Prostate gland (tissue), 2 donors: ENCODE results near the gene FUT7.
A peak's percentile ranks its signal among the peaks of the same experiment; 100 is the strongest.

Experiments used
- CTCF ChIP-seq, 4 experiments: fragments of 200-600 bp in 2 of 4; fragments of 450-650 bp in 2 of 4; sonication (generic) in 2 of 4; IDR thresholded peaks; 1 replicate in 3 of 4; 2 replicates in 1 of 4; pipeline ENCODE4 v1.5.1; 2016 to 2019; ENCODE audit warnings: antibody characterized with exemption in 4 of 4, mild to moderate bottlenecking in 2 of 4, moderate library complexity in 2 of 4
- POLR2A ChIP-seq: fragments of 450-650 bp; IDR thresholded peaks from one replicate; pipeline ENCODE4 v1.6.1; 2016; ENCODE audit warnings: antibody characterized with exemption, mild to moderate bottlenecking
- POLR2AphosphoS5 ChIP-seq: sonication (generic); formaldehyde crosslinking; IDR thresholded peaks from one replicate; pipeline ENCODE4 v1.6.1; 2017; ENCODE audit warnings: antibody characterized with exemption

DNA sequence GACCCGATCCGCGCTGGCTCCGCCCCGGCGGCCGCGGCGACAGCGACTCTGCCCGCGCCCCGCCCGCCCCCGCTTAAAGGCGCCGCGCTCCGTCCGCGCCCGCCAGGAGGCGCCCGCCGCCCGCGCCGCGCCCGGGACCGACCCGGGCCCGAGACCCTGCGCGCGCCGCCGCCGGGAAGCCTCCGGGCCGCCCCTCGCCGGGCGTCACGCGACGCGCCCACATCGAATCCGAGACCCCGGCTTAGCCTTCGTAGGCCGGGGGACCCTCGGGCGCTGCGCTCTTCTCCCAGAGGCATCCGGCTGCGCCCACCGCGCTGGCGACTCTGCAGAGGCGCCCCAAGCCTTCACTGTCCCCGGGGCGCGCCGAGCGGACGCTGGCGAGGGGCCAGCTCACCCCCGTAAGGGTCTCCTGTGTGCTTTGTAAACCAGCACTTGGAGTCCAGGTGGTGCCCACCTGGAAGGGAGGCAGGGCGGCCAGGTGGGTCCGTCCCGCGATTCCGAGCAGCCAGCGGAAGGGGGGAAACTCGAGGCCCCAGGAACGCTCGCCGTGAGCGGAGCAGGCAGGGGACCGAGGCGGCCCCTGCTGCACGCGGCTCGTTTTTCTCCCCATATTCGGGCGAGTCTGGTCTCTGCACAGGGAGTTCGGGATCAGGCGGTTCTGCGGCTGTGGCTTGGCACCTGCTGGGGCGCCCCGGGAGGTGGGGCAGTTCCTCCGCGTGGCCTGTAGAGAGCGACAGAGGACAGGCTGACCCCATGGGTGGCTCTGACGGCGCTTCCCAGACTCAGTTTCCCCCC is 3.4 kb downstream of the FUT7 start:
- no peak for TF ChIP-seq POLR2A
- peak in 3 of 4 experiments; percentile 8 to 65 (median 48) for TF ChIP-seq CTCF (IDR thresholded peaks at IDR 0.05)
- peak; percentile 9 for TF ChIP-seq POLR2AphosphoS5
